ENCODE results near the gene SPAAR. TPM values are rescaled to one million over a fixed set of nuclear protein-coding genes. Genes with fewer than 3 reads are reported as not detected.
"Not testable (repeated sequence)": the region's sequence is repeated elsewhere in the genome, so short reads cannot be mapped to it uniquely, and the experiment has no call there.

Gene SPAAR
- polyA plus RNA-seq, 1 donor, result 1.4 TPM

DNA sequence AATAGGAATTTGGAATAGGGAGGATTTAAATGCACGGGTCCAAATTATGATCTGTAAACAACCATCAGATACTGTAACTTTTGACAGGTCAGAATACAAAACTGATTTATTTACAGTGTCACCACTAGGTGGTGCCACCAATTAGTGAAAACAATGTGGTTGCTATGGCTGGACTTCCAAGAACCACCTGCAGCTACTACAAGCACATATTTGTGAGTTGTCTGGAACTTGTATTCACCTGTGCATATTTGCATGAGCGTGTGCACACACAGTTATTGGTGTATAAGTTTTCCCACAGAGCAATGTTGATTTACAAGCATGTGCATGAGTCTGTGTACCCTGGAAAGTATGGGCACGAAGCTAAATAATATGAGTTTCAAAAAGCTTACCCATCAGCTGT, 6.2 kb upstream of the SPAAR start:
- no peak for DNase-seq

DNA sequence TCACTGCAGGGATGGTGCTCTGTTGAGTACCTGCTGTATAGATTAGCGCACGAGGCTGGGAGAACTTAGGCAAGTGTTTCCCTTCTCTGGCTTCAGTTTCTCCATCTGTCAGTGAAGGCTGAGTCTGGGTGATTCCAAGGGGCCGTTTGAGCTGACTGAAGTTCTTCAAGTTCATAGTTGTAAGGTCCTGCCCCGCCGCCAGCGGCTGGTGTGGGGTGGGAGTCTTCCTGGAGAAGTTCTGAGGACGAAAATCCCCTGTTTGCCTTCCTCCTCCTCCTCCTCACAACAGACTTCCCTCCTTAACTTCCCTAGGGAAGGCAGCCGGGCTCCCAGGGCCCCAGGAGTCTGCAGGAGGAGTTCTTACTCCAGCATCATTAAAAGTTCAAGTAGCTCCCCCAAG, 5.0 kb upstream of the SPAAR start:
- no peak for DNase-seq

DNA sequence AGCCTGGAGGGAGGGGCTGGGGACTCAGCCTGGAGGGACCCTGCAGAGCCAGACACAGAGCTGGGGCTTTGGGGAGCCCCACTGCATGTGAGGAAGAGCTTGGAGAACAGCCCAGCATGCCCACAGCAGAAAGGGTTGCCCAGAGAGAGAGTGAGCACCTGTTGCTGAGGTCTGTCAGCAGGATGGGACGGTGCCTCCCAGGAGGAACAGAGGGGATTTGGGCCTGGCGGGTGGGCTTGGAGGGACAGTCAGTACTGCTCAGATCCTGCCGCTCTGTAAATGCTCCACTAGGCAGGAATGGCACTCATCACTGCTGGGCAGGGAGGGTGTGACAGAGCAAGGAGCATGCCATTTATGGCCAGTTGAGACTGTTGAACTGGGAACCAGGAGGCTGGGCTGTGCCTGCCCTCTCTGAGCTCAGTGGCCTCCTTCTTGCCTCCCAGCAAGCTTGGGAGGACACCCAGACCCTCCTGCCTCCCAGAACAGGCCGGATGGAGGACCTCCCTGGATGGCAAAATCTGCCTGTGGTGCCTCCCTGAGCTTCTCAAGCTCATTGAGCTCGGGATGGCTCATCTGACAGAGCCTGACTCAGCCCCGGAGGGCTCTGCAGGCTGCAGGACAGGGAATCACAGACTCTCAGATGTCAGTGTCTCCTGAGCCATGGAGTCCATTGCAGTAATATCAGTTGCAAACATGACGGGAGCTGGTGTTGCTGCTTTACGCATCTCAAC, 4.1 kb upstream of the SPAAR start:
- DNase-seq, result no peak

DNA sequence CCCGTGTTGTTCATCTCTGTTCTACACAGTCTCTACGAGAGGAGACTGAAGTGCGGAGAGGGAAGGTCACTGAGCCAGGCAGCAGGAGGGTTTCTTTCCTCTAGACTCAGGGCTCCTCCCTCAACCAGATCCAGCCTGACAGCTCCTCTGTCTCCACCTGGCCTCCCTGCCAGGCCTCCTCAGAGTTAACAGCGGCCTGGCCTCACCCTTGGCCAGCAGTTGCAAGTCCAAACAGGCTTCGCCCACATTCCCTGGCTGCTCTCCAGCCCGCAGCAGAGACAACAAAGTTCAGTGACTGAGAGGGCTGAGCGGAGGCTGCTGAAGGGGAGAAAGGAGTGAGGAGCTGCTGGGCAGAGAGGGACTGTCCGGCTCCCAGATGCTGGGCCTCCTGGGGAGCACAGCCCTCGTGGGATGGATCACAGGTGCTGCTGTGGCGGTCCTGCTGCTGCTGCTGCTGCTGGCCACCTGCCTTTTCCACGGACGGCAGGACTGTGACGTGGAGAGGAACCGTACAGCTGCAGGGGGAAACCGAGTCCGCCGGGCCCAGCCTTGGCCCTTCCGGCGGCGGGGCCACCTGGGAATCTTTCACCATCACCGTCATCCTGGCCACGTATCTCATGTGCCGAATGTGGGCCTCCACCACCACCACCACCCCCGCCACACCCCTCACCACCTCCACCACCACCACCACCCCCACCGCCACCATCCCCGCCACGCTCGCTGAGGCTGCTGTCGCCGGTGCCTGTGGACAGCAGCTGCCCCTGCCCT, 3.2 kb upstream of the SPAAR start, which contains the start of gene HRCT1:
TSS of gene HRCT1 (plus strand) at position 291 of the 768 bp plus-strand sequence. CDS start at position 377, 86 bp downstream.
- DNase-seq, result no peak

DNA sequence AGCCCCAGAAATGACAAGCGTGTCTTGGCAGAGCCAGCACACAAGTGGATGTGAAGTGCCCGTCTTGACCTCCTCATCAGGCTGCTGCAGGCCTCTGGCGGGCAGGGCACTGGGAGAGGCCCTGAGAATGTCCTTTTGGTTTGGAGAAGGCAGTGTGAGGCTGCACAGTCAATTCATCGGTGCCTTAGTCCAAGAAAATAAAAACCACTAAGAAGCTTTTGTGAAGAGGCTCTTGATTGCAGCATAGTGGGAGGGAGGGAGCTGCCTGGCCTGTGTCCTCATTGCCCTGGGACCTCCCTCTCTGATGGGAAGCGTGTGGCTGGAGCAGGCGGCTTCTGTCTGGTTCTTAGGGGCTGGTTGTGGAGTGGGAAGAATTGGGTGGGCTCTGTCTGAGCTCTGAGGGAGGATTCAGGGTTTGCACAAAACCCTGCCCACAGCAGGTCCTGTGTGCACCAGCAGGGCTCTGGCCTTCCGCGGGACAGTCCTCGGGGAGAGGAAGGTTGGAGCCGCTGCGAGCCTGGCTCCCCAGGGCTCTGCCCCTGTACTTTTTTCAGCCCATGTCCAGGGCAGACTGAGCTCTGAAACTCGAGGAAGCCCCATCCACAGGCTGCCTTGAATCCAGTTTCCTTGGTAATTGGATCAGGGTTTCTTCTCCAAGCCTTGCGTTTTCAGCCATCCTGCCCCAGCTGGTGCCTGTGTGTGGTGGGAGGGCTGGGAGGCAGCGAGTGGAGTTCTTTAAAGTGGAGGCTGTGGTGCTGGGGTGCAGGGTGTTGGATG, 2.2 kb upstream of the SPAAR start:
- no peak for DNase-seq

DNA sequence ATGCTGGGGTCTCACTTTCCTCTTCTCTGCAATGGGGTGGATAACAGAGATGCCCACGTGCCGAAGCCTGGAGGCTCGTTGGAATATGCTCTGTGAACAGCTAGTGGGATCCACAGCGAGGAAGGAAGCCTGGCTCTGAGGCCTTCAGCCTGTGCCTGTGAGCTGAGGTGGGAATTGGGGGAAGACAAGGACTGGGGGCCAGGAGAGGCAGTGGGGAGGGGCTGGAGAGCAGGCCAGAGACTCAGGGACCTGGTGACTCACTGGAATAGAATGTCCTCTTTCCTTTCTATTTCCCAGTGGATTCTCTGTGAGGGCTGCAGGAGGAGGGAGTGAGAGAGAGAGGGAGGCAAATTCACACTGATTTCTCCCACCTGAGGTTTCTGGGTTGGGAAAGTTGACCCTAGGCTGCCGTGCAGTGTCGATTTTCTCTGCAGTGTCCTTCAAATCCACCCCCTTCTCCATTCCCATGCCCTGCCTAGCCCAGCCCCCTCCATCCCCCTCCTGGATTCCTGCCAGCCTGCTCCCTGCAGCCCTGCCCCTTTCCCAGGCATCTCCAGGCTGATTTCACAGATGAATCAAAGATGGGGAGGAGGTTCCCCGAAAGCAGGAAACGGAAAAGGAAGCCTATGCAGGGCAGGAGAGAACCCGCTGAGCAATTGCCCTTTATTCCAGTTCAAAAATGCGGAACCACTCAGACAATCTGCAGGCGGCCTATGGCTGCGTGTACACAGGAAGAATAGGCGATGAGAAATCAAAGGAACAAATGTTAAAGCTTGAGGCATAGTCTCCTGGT, 1.4 kb upstream of the SPAAR start:
- no peak for DNase-seq

DNA sequence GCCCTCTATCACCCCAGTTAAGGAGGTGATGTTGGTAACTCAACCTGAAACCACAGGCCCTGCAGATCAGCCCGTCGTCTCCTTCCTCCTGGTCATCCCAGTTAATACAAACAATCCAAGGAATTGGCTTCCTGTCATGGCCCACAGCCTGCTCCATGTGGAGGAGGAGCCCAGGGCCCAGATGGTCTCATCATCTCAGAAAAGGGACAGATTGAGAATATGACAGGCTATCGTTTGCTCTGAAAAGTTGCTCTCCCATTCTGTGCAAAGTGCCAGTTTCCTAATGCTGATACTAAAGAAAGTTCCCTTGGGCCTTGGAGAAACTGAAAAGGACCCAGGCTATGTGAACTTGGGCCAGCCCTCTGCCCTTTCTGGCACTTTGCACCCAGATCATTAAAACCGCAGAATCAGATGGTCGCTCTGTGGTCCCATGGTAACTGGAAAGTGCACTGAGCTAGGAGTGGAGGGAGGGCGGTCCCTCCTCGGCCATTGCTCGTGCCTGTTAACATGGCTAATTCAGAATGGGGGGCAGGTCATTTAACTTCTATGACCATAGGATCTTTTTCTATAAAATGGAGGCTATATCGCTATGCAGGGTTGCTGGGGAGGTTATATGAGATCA, 675 bp upstream of the SPAAR start:
- no peak for DNase-seq

DNA sequence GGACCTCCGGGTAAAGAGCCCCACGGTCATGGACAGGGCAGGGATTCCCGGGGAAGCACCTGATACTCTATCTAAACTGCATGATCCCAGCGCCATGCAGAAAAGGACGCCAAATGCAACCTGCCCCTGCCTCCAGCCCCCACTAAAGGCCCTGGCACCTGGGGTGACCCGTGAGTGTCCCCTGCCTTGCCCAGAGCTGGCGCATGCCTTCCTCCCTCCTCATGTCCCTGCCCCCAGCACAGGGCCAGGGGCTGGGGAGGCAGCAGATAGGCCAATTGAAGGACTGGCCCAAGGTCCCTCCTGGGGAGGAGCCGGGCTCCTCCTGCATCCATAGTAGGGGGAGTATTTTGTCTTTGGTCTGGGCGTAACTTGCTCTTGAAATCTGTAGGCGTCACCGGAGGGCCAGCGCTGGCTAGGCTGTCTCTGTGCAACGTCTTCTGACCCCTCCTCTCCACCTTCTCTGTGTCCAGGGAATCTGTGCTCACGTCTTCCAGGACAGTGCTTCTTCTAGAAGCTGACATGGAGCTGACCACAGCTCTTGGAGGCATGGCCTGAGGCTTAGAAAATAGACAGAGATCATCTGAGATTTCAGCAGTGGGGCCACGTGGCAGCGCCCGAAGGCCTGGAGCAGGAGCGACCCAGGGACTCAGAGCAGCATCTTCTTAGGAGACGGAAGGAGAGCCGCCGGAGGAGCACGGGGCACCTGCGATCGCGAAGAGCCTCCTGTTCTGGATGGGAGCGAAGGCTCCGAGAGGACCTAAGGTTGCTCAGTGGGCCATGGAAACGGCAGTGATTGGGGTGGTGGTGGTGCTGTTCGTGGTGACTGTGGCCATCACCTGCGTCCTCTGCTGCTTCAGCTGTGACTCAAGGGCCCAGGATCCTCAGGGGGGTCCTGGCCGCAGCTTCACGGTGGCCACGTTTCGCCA, 660 bp downstream of the SPAAR start:
- no peak for DNase-seq

DNA sequence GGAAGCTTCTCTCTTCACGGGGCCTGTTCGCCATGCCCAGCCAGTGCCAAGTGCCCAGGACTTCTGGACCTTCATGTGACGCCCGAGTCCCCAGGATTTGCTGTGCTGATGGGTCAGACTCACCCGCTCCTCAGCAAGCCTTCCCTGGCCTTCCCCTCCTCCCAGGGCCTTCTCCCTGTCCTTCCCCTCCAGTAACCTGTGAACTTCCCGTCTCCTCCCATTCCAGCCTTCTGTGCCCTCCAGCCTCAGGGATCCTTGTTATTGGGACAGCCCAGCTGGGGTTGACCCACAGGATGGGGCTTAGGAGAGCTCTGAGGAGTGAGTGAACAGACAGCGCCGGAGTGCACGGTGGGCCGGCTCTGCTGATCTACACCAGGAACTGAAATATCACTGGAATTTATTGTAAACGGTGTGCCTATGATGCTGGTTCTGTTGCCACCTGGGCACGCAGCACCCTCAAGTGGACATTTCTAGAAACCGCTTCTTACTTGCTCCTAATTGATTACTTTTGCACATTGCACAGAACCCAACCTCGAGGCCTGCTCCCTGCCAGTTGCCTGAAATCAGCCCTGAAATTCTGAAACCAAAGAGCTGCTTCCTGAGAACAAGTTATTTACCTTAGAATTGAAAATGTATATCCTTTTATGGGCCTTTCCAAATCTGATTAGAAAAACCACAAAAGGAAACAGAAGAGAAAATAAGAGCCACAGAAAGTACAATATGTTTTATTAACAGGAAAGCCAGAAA, 1.5 kb downstream of the SPAAR start:
- no peak for DNase-seq

DNA sequence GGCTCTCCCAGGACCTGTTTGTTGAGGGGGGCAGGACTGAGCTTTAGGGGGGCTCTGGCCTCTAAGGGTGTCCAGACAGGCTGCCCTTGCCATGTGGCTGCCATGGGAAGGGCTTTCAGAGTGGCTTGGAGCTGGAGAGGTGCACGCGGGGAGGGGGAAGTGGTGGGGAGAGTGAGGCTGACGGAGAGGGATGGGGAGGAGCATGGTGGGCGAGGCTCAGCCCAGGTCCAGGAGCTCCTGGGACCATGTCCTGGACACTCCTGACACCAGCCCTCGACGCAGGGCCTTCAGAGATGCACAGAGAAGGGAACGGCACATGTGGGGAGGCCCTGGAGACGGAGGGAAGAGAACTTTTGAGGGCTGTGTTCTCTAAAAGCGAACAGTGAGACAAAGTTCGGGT, 2.4 kb downstream of the SPAAR start:
- no peak for DNase-seq

DNA sequence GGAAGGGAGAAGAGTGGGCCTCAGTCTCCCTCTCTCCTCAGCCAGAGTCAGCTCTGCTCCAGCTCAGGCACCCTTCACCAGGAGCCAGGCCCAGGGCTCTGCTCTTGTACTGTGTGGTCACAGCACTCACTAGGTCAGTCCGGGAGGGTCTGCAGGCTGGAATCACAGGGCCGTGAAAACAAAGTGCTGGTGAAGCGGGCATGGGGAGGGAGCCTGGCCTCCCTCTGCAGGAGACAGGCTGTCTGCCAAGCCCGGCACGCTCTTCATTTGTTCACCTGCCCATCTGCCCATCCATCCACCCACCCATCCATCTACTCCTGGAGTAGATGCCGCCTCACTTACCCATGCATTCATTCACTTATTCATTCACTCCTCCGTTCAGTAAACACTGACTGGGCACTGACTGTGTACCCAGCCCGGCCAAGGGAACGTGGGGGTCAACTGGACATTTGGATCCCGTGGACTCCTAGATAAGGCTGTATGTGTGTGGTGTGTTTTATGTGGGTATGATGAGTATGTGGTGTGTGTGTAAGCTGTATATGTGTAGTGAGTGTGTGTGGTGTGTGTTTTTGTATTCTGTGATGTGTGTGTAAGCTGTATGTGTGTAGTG, 3.6 kb downstream of the SPAAR start:
- DNase-seq, result no peak

DNA sequence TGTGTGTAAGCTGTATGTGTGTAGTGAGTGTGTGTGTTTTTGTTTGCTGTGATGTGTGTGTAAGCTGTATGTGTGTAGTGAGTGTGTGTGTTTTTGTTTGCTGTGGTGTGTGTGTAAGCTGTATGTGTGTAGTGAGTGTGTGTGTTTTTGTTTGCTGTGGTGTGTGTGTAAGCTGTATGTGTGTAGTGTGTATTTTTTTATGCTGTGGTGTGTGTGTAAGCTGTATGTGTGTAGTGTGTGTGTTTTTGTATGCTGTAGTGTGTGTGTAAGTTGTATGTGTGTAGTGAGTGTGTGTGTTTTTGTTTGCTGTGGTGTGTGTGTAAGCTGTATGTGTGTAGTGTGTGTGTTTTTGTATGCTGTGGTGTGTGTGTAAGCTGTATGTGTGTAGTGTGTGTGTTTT, 4.1 kb downstream of the SPAAR start:
- DNase-seq, result not testable (repeated sequence)

DNA sequence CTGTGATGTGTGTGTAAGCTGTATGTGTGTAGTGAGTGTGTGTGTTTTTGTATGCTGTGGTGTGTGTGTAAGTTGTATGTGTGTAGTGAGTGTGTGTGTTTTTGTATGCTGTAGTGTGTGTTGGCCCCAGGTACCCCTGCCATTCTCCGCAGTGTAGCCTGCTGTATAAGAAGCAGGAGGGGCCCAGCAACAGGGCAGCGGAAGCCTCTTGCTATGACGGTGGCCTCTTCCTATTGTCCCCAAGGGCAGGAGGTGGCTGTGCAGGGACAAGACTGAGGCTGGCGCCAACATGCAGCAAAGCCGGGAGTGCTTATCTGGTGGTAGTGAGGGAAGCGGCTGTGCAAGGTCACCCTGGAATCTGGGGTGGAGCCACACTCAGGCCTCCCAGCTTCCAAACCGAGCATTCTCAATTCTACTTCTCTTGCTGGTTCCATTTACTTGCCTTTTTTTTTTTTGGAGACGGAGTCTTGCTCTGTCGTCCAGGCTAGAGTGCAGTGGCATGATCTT, 5.1 kb downstream of the SPAAR start:
- DNase-seq, result no peak

DNA sequence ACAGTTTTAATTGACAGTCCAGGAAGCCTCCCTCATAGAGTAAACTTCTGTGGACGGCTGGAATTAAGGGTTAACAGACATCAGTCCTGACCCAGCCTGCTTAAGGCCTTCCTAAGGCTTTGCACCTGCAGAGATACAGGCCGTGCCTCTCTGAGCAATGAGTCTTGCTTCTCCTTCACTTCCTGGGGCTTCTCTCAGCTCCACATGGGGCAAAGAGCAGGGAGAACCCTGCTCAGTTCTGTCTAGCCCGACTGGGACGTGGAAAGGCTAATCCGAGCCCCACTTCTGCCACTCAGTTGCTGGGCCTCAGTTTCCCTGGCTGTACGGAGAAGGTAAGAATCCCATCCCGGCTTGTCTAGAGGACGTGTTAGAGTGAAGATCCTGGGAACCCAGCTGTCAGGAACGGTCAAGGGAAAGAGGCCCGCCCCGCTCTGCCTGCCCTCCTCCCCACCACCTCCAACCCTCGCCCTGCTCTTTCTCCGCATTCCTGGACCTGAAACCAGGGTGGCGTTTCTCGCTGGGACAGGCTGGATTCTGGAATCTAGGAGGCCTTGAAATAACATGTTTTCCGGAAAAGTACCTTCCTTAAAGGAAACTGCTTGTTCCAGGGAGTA, 6.5 kb downstream of the SPAAR start:
- no peak for DNase-seq

DNA sequence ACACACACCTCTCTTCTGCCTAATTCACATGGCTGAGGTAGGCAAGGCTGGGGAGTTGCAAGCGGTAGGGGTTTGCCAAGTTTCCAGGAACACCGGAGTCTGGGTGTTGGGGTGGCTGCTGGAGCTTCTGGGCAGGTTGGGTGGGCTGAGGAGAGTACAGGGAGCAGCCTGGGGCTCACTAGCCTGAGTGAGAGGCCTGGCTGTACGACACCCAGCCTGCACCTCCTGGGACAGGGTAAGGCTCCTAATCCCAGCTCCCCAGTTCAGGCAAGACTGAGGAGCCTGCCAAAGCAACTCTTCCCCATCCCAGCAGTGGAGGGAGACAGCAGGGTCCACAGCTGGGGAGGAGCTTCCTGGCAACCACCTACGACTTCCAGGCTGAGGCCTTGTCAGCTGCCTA, 8.0 kb downstream of the SPAAR start:
- no peak for DNase-seq

DNA sequence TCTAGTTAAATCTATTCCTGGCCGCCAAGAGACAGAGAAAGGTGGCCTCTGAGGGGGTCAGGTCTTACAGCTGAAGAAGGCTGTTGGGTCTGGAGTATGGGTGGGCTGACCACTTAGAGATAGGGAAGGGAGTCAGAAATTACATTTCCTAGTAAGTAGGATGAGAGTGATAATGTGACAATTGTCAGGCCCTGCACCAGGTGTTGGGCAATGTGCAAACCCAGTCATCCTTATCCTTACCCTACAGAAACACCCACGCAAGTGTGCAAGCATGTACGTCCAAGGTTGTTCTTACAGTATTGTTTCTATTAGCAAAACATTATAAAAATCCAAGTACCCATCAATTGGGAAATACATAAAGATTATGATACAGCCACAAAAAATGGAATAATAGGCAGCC, 9.5 kb downstream of the SPAAR start:
- no peak for DNase-seq

DNA sequence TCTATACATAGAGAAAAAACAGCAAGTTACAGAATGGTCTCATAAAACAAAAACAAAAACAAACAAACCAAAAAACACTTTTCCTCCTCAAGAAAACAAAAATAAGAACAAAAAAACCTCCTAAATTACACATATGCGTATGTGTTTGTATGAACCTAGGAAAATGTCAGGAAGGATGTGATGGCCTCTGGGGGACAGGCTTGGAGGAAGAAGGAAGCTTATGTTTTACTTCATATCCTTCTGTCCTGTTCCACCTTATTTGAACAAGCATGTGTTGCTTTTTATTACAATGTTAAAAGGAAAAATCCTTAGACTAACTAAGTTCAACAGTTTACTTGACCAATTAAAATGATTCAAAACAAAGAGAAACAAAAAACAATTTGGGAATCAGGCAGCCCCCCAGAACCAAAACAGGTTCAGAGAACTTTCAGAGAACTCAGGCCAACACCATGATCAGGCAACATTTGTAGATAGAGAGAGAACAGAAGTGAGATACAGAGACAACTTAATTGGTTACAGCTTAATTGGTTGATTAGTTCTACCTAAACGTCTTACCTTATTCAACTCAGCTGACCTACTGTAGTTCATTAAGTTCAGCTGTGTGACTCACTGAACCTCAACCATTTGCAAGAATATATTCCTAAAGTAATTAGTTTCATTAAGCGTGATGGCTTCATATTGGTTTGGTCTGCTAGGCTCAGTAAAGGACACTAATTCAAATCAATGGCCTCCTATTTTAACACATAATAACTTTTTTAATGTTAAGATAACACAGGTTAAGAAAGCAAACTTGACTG, 10.1 kb downstream of the SPAAR start:
- no peak for DNase-seq

Measured in left kidney (tissue), 2 donors.